GM18519 (cell line): ENCODE data around the gene SCUBE1.
"Not testable (repeated sequence)": the region's sequence is repeated elsewhere in the genome, so short reads cannot be mapped to it uniquely, and the experiment has no call there.

Experiments
- ATAC-seq: cut with Tn5 transposase; IDR thresholded peaks from one replicate; pipeline ENCODE4 v1.9.1; 2021; ENCODE audit warnings: mild to moderate bottlenecking, moderate library complexity; ENCODE audit not compliant: unreplicated experiment, low FRiP score

Gene SCUBE1

DNA sequence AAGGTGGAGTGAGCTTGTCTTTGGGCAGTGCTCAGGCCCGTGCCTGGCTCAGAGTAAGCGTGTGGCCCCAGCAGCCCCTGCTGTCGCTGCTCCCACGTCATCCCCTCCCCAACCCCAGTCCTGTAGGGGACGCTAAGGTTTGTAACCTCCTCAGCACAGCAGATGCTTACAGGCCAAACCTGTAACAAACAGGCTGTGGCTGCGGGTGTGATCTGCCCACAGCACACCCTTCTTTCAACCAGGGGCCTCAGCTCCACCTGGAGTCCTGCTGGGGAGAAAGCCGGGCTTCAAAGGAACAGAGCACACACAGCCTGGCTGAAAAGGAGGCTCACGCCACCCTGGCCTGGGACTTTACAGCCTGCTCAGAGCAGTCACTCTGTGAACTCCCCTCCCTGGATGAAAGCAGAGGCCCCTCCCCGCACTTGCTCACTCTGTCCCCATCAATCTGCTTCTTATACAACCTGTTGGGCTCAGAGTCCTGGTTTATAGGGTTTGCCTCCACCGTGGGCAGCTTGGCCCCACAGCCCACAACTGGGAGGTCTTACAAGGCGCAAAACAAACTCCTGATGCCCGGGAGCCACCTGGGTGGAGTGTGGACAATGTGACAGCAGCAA is 54.3 kb downstream of the SCUBE1 start:
- no peak for ATAC-seq

DNA sequence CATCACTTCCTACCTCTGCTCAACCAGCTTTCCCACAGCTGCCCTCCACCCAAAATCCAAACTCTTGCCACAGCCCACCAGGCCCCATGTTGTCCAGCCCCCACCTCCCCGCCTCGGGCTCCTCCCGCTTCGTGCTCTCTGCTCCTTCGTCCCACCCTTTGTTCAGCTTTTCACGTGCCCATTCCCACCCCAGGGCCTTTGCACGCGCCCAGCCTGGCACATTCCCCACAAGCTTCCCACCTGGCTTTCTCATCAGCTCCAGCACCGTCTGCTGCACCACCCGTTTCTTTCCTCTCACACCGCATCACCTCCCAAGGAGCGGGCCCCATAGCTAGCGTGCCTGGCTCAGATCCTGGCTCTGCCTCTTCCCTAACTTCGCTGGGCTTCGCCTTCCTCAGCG is 54.8 kb downstream of the SCUBE1 start:
- no peak for ATAC-seq

DNA sequence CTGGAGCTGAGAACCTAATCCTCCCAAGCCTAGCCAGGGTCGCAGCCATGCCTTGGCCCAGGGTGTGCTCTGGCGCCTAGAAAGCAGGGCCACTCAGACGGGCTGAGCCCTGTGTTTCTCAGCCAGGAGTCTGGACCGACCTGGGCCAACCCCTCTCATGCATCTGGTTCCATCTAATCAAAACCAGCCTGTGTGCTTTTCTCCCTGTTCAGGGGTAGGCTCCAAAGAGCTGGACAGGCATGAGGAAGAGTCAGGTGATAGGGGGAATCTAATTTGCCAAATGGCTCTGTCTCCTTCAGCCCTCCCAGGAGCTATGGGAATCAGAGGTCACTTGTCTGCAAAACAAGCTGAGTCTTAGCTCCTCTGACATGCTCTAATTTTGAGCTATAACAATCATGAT is 55.7 kb downstream of the SCUBE1 start:
- no peak for ATAC-seq

DNA sequence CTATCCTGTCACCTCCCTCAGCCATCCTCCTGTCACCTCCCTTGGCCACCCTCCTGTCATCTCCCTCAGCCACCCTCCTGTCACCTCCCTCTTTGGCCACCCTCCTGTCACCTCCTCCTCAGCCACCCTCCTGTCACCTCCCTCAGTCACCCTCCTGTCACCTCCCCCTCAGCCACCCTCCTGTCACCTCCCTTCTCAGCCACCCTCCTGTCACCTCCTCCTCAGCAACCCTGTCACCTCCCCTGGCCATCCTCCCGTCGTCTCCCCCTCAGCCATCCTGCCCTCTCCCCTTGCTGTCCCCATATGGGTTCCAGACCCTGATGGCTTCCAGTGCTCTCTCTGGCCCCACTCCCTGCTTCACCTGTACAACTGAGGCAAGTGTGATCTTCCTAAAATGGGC is 61.8 kb downstream of the SCUBE1 start:
- ATAC-seq = no peak

DNA sequence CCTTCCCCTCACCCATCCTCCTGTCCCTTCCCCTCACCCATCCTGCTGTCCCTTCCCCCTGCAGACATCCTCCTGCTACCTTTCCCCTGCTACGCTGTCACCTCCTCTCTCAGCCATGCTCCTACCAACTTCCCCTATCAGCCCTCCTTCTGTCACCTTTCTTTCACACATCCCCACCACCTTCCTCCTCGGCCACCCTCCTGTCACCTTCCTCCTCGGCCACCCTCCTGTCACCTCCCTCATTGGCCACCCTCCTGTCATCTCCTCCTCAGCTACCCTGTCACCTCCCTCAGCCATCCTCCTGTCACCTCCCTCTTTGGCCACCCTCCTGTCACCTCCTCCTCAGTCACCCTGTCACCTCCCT is 62.7 kb downstream of the SCUBE1 start:
- not testable (repeated sequence) for ATAC-seq

DNA sequence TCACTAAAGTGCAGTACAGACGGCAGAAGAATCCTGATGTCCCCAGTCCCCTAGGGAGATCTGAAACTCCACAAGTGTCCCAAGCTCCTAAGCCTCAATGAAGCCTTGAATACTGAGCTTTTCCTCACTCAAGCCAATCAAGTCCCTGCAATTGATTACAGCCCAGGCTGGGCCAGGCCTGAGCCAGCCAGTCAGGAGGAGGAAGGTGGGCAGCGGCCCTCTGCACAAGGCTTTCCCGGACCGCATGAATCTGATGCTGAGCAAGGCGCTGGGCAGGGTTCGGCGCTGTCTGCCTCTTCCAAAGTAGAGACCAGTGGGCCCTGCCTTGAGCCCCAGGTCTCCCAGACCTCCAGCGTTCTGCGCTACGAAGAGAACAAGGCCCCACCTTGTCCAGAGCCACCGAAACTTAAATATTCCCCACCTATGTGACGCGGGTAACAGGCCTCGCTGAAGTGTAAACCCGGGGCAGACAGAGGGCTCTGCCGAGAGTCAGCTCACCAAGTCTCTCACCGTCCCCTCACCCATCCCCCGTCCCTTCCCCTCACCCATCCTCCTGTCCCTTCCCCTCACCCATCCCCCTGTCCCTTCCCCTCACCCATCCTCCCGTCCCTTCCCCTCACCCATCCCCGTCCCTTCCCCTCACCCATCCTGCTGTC is 63.2 kb downstream of the SCUBE1 start:
- ATAC-seq = no peak

DNA sequence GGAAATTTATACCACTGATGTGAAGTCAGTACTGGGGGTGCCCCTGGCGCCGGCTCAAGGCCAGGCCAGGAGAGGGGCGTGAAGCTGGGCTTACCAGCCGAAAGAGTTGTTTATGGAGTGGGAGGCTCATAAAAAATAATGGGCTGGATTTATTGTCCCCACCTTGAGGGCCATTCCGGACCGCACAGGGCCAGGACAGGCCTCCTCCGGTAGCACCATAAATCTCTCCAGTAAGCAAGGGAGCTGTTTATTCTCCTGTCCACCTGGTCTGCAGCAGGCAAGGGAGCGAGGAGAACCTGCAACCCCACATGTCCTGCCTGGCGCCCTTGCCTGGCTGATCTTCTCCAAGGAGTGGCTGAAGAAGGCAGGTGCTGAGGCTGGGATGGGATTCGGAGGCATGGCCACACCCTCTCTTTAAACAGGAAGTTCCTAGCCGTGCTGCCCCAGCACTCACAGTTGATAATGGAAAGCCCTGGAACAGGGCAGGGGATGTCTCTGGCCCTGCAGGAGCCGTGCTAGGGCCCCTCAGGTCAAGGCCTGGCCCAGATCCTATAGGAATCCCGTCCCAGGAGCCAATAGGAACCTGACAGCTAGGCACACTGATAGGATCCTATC is 65.1 kb downstream of the SCUBE1 start:
- no peak for ATAC-seq

DNA sequence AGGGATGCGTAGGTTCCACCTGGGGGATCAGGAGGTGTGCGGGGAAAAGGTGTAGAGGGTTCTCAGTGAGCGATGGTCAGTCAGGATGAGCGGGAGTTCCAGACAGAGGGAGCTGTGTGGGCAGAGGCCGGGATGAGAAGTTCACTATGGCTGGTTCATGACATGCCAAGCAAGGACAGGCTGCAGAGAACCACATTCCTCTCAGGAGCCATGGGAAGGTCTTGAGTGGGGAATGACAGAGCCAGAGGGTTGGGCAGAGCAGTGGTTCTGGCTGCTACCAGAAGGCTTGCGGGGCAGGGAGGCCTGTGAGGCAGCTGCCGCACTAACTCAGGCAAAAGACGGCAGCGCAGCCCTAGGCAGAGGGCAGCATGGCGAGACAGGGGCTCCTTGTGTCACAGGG is 66.1 kb downstream of the SCUBE1 start:
- no peak for ATAC-seq

DNA sequence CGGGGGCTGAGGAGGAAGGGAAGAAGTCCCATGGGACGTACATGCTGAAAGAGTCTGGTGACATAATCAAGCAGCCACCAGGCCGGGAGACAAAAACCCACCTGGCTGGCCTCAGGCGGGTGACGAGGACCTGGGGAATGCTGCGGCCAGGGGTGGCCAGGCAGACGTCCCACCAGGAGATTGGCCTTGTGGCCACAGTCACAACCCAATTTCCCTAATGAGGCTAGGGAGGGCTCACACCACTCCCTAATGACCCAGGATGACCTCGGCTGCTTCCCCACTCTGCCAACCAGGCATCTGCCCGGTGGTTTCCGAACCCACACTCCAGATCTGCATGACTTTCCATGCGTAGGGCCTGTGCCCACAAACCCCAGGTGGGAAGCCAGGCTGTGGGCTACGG is 66.9 kb downstream of the SCUBE1 start:
- ATAC-seq = no peak

DNA sequence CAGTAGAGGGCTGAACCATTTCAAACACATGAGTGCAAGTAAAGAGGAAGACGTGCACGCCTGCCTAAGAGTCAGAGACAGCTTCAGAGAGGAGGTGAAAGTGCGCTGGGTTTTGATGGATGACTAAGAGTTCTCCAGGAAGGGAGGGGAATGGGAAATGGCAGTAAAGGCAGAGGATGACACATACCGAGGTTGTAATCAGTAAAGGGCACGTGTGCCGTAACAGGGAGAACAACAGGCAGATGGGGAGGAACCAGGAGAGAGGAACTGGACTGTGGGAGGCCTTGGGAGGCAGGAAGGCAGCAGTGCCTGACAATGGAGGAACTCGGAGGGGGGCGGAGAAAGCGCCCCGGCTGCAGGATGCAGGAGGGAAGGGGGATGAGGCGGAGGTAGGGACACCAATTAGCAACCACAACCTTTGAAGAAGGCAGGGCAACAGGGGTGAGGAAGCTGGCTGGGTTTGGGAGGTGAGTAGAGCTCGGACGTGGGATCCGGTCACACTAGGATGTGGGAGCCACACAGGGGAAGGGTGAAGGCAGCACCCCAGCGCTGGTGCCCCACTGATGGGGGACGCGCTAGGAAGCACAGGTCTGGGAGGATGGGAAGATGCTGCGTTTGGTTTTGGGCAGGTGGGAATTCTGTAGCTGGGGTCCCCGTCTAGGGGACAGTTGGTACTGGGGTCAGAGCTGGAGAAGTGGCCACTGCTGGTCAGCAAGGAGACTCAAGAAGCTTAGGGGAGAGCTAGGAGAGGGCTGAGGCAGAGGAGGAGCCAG is 67.4 kb downstream of the SCUBE1 start:
- no peak for ATAC-seq

DNA sequence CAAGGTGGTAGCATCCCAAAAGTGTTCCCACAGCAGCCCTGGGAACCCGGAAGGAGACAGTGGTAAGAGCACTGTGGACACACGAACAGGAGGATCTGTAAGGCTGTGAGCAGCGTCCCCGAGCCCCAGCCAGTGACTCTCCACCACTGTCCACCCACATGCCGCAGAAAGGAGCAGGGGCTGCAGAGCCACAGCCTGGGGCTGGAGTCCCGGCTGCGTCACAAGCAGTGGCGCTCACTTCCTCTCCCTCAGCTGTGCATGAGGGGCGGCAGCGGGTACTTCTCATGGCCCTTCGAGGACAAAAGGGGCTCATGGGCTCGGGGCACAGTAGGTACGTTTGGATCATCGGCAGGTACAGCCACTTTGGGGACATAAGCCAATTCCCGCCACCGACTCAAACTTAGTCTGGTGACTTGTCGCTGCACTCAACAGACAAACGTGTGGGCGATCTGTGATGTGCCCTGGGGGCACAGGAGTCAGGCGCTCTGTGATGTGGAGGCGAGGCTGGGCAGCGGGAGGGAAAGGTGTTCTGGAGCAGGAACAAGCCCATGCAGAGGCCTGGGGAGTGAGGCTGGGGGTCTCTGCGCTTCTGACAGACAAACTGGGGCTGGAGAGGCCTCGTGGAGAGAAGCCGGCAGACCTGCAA is 68.5 kb downstream of the SCUBE1 start:
- ATAC-seq = no peak

DNA sequence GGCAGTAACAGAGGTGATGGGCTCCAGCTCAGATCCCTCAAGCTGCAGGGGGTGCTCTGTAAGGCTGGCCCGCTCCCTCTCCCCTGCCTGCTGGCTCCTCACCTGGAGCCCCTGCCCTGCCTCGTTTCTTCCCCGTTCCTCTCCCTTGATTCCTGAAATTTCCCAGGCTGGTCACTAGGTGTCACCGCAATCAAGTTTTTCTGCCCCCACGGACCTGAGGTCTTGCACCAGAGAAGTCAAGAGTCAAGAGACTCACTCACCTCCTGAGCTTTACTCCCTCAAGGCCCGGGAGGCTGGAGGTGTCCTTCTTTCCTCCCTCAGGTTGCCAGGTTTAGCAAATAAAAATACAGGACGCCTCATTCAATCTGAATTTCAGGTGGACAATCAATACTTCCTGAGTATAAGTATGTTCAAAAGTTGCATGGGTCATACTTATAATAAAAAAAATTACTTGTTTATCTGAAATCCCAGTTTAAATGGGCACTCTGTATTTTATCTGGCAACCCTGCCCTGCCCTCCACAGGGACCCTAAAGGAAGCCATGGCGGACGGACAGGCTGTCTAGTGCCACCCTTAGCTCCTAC is 69.2 kb downstream of the SCUBE1 start:
- ATAC-seq = no peak

DNA sequence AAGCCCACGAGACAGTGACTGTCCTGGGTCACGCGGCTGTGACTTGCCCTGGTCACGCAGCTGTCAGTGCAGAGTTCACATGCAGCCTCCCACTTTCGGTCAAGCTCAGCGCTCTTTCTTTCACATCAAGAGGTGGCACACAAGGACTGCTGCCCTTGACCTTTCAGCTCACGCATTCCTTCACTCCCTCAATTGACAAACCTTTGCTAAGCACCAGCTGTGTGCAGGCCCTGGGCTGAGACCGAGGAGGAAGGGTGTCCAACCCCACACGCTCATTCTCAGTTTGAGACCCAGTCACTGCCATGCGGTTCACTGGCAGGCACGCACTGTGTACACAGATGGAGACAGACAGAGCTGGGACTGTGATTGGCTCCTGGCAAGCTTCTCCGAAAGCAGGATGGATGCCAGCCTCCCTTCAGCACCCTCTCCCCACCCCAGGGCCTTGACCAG is 70.3 kb downstream of the SCUBE1 start:
- ATAC-seq = no peak

DNA sequence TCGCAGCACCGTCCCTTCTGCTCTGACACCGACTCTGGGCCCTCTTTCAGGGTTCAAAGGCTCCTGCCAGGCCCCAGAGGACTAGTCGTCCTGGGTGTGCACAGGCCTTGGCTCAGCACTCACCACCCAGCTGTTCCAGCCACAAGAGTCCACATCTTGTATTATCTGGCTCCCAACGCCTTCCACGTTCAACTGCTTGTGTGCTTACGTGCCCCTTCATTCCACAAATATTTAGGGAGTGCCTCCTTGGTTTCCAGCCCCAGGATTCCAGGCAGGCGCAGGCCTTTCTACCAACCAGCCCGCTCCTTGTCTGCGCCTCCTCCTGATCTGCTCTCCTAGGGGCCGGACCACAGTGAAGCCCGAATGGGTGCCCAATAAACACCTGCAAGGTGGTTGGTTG is 70.9 kb downstream of the SCUBE1 start:
- no peak for ATAC-seq

DNA sequence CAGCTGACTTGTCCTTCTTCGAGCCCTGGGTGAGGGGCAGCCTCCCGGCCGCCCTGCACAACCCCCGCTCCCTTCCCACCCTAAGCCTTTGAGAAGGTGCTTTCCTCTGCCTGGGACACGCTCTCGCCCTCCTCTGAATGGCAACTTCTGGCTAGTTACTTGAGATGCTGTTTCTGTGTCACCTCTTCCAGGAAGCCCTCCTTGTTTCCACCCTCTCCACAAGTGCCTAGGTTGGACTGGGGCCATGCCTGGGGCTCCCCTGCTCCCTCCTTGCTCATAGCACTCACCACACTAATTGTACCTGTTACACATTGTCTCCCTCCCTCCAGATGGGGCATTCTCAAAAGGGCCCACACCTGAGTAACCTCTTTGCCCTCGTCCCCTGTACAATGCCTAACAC is 72.2 kb downstream of the SCUBE1 start:
- no peak for ATAC-seq

DNA sequence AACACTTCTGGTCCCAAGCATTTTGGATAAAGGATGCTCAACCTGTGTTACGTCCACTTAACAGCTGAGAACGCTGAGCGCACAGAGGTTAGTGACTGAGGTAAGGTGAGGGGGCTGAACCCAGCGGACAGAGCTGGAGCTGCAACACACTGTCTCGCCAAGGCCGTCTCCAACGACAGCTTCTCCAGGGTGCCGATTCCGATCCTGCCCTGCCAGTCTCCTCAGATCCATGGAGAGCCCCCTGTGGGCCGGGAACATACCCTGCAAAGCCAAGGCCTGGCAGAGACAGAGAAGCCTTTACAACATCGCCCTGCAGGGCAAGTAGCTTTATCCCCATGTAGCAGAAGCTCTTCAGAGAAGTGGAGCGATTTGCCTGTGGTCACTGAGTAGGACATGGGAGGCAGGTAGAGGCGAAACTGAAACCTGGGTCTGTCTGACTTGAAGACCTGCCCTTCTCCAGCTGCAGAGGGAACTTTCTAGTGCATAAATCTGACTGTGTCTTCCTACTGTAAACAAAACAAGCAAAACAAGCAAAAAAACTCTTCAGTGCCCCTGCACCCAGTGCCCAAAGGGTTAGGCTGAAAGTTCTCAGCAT is 72.8 kb downstream of the SCUBE1 start:
- ATAC-seq = no peak

DNA sequence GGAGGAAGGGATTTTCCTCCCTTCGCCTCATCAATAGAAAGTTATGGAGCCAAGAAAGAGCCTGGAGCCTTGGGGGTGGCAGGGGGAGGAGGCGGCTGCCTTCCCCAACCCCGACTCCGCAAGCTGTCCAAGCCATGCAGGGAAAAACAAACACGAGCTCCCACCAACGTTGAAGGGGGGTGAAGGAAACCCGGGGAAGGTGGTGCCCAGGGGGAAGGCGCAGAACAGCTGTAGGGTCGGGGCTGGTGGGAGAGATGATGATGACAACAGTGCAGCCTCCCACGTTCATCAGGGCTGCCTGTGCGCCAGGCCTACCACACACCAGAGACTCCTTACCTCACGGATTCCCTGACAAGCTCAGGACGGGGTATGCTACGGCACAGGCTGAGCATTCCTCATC is 73.5 kb downstream of the SCUBE1 start:
- no peak for ATAC-seq

DNA sequence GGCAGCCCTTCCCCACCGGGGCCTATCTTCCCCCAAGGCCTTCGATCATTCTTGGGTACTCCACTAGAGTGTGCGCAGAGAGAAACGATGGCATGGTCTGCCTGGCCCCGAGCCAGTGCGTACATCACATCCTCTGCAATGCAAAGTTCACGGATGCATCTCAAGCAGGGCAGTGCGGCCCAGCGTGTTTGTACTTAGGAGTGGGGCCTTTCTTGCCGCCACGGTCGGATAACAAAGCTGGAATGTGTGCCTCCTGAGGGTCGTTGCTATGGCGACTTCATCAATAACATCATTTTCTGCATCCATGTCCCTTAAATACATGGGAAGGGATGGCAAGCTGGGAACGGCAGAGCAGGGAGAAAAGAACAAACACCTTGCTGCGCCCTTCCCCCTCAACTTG is 73.9 kb downstream of the SCUBE1 start:
- ATAC-seq = no peak

DNA sequence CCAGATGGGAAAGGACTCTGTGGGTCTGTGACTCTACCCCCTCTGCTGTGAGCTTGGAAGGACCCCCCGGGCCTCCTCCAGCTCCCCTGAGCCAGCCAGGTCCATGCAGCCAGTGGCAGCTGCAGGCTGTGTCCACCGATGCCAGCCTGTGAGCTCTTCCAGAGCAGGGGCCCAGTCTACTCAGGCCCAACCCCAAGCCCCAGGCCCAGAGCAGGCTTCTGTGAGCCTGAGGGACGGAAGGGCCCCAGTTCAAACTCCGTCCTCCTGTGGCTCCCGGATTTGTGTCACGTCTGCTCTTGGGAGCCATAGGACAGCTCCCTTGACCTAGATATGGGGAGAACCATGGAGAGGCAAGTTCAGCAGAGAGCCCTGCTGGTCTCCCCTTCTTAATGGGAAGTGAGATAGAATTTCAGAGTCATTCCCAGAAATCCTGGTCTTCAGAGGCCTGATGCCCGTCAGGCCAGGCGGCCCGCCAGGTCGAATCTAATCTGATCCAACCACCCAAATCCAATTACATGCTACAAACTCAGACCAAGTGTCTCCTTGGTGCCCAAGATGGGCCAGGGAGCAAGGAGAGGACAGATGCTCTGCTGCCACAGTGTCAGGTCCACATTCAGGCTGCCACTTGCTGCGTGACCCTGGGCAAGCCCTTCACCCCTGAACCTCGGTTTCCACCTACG is 75.1 kb downstream of the SCUBE1 start:
- no peak for ATAC-seq
